ENCODE data around the gene MLLT1.

MLLT1 gene

DNA sequence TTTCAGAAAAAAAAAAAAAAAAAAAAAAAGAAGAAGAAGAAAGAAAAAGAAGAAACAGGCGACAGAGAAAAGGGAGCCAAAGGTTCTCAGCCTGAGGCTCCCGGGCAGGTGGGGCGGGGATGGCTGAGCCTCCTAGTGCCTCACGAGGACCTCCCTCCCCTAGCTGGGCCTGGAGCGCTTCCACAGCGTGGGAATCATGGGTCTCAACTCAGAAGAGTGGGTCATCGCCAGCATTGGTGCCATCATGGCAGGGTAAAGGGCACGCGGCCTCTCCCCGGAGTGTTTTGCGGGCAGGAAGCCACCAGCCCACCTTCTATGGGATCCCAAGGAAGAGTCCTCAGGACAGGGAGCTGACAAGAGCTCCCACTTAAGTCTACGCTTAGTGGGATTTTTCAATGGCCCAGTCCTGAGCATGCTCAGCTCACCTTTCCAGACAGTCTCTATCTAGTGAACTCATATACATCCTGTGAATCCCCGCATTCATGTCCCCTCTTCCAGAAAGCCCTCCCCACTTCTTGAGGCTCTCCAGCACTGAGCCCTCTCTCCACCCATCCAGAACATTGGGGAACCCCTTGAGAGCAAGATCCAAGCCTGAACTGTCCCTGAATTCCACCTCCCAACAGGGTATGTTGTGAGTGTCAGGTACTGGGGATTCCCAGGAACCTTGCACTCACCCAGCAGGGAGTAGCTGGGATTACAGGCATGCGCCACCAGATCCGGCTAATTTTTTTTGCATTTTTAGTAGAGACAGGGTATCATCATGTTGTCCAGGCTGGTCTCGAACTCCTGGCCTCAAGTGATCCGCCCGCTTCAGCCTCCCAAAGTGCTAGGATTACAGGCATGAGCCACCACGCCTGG lies 74.7 kb downstream of the MLLT1 start:
- no peak for DNase-seq

DNA sequence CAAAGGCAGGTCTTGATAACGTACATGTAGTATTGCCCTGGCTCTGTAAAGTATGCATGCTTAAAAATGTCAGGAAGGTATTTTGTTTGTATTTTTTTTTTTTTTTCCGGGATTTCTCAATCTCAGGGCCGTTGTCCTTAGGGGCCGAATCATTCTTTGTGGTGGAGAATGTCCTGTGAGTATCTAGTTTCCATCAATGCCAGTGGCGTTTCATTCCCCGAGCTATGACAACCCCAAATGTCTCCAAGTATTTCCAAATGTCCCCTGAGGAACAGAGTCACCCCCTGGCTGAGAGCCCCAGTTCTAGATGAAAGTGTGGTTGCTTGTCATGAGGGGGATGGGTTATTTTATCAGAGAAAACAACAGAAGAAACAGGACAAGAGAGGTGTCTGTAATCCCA lies 75.6 kb downstream of the MLLT1 start:
- no peak for DNase-seq

DNA sequence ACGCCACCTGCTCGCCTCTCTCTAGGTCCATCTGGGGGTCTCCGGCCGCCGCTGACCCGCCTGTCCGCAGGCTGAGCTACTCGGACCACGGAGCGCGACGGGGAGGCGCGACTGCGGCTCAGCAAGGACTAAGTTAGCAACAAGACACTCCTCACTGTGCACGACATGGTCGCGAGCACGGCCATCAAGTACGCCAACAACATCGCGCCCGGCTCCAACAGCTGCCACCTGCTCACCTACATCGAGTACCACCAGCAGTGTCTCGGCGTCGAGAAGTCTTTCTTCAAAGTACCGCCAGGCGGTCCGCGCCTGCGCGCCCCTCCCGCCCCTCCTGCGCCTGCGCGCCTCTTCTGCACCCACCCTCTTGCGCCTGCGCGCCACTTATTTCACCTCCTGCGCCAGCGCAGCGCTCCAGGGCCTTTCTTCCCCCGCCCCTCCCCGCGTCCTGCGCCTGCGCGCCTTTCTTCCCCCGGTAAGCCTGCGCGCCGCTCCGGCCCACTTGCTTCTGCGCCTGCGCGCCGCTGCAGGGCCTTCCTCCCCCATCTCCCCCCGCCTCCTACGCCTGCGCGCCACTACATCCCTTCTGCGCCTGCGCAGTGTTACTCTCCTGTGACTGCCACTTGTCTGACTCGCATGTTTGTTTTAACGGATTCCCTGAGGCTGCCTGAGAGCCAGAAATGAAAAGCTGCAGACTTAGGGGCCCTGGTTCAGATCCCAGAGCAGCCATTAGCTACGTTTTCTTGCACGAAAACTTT lies 80.4 kb downstream of the MLLT1 start:
- DNase-seq = peak; percentile 95

DNA sequence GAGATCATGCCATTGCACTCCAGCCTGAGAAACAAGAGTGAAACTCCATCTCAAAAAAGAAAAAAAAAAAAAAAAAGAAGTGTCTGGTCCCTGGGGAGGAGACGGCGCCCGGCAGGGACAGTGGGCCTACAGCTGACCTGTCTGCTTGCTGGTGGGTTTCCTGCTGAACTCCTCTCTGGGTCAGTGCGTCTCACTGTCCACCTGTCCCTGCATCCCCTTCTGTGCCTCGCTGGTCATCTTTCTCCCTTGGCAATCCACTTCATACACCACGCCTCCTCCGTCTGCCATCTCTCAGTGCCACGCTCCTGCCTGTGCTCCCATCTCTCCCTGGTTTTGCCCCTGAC lies 80.9 kb downstream of the MLLT1 start:
- DNase-seq = no peak

DNA sequence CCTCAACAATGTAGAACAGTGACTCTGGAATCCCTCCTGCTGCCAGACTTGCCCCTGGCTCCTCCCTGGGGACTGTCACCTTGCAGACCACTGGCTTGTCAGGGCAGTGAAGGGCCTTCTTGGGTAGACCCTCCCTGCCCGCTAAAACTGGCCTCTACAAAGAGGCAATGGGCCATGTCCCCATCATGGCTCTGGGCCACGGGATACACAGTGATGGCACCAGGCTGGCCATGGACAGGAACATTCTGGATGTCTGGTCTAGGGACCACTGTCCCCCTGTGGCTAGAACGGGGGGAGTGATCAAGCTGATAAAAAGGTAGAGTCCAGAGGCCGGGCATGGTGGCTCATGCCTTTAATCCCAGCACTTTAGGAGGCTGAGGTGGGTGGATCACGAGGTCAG lies 83.4 kb downstream of the MLLT1 start:
- no peak for DNase-seq

DNA sequence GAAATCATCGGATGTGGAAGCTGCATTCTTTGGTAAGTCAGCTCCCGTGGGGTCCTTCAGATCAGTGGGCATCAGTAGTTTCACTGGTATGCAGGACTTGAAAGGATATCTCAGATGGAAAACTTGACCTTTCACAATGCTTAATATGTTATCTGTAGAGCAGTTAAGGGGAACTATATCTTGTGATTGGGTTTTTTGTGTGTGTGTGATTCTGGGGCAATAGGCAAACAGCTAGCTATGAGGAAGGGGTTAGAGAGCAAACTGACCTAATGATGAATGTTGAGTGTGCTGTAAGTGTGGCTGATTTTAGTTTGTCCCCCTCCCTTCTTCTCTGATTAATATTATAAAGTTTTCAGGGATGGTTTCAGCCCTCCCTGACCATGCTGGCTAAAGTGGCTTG lies 91.0 kb downstream of the MLLT1 start:
- no peak for DNase-seq

DNA sequence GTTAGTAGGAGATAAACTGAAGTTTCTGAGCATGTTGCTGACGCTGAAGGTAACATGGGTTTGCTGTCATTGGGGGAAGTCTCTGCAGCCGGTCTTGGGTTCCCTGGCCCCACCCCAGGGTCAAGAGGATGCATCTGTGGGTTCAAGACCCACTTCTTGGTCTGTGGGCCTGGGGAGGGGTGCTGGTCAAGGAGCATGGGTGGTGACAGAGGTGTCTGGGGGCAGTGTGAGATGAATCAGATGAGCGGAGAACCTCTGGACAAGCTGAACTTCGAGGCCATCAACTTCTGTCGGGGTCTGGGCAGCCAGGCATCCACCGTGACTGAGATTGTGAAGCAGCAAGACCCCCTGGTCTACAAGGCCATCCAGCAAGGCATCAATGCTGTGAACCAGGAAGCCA lies 92.4 kb downstream of the MLLT1 start:
- no peak for DNase-seq

DNA sequence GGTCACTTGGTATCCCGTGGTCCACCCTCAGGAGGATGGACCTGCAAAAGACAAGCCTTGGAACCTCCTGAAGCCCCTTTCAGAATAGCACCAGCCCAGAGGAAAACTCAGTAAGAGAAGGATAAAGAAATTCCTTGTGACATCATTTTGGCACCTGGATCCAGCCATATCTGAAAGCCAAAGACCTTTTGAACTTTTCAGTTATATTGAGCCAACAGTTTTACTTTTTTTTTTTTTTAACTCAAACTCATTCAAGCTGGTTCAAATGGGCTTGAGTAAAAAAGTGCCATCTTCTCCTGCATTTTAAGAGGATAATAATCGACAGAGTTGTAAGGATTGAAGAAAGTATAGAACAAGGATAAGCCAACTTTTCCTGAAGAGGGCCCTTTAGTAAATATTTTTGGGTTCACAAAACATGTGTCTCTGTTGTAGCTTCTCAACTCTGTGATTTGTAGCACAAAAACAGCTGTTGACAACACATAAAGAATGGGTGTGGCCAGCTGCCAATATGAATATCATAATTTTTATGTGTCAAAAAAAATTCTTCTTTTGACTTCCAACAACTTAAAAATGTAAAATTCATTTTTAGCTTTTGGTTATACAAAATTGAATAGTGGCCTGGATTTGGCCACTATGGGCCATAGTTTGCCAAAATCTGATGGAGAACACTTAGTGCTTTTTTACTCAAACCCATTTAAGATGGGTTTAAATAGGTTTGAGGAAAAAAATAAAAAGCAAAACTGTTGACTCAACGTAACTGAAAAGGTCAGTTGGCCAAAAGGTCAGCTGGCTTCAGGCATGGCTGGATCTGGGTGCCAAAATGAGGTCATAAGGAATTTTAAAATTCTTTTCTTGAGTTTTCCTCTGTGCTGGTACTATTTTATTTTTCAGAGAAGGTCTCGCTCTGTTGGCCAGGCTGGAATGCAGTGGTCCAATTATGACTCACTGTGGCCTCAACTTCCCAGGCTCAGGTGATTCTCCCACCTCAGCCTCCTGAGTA lies 93.6 kb downstream of the MLLT1 start:
- DNase-seq = no peak

DNA sequence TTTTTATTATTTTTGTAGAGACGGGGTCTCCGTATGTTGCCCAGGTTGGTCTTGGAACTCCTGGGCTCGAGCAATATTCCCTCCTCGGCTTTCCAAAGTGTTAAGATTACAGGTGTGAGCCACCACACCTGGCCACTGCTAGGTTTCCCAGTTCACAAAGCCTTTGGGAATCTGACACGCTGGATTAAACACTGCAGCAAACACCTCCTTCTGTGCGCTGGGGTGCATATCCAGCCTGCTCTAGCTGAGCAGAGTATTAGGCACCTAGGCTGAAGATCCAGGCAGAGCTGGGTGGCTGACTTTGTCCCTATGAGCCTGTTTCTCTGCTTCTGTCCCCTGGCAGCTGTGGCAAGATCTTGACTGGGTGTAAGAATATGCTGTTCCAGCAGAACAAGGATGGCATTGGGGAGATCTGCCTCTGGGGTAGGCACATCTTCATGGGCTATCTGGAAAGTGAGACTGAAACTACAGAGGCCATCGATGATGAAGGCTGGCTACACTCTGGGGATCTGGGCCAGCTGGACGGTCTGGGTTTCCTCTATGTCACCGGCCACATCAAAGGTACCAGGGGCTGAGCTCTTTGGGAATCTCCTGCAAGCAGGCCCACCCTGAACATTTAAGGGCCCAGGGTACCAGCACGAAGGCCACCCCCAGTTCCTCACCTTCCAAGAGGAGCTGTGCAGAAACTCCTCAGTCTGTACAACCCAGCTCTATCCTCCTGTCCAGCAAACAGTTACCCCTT lies 94.5 kb downstream of the MLLT1 start:
- DNase-seq = no peak

DNA sequence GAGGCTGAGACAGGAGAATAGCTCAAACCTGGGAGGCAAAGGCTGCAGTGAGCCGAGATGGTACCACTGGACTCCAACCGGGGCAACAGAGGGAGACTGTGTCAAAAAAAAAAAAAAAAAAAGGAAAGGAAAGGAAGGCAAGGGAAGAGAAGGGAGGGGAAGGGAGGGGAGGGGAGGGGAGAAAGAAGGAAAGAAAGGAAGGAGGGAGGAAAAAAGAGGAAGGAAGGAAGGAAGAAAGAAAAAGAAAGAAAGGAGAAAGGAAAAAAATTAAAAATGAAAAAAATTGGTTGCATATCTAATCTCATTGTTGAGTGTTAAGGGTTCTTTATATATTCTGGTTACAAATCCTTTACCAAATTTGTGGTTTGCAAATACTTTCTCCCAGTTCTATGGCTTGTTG lies 98.7 kb downstream of the MLLT1 start:
- DNase-seq = no peak

DNA sequence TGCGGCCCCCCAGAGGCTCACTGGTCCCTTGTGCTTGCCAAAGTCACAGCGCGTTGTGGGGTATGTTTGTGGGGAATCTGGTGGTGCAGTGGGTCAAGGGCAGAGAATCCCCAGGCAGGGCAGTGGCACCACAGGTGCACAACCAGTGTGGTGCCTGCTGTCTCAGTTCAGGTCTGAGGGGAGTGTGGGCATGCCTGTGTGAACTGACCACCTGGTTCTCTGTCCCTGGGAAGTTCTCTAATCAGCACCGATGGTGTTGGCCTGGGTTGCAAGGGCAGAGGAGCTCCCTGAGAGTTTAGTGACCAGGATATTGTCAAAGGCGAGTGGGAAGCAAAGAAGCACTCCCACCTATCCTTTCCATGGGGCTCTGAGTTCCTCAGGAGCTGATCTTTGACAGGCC lies 106.6 kb downstream of the MLLT1 start:
- no peak for DNase-seq

DNA sequence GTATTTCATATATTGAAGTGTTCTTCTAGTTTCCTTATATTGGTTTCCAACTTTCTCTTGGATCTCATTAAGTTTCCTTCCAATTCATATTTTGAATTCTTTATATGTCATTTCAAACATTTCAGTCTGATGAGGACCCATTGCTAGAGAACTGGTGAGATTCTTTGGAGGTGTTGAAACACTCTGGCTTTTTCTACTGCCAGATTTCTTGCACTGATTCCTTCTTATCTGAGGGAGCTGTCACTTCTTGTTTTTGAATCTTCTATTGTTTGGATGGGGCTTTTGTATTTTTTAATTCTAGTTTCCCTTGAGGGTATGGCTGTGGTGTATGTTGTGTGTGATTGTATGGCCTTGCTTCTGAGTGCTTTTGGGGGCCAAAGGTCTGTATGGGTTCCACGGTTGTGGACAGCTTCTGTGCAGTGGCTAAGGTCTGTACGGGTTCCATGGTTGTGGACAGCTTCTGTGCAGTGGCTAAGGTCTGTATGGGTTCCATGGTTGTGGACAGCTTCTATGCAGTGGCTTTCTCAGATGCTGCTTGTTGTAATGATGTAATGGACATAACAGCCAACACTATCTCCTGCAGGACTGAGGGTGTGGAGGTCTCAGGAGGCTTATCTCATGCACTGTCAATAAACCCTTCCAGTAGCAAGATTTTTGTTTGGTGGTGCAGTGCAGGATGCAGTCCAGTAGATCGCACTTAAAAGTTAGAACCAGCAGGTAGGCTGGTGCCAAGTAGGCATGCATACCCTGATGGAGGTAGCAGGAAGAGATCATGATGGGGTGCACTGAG lies 107.5 kb downstream of the MLLT1 start:
- DNase-seq = no peak

DNA sequence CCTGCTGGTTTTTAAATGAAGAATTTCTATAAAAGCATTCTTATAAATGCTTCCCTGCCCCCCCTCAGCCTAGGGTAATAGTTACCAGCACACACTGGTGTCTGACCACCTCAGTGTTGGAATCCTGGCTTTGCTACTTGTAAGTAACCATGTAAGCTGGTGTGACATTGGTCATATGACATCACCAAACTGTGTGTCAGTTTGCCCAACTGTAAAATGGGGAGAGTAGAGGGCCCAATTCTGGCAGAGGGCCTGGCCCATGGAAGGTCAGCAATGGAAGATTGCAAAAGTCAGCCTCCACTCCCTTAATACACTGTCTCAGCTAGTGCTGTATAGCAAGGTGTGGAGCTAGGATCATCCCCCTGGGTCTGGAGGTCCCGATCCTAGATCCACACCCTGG lies 112.7 kb downstream of the MLLT1 start:
- DNase-seq = no peak

DNA sequence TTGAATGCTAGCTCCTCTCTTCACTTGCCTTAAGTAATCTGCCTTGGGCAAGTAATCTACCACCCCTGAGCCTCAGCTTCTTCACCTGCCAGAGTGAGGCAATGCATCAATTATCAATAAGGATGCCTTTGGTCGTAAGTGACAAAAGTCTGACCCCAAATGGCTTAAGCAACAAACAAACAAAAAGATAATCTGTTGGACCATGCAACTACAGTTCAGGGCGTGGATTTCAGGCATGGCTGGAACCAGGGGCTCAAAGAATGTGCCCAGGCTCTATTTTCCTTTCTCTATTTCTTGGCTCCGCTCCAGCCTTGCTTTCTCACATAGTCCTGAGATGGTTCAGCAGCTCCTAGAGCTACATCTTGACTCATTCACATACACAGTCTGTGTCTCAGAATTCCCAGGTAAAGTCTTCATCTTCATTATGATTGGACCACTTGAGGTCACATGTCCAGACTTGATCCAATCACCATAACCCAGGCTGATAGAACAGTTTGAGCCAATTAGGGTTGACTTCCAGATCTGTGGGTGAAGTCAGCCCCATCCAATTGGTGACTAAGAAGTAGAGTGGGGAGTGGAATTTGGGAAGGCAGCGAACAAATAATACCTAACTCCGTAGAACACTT lies 114.8 kb downstream of the MLLT1 start:
- no peak for DNase-seq

DNA sequence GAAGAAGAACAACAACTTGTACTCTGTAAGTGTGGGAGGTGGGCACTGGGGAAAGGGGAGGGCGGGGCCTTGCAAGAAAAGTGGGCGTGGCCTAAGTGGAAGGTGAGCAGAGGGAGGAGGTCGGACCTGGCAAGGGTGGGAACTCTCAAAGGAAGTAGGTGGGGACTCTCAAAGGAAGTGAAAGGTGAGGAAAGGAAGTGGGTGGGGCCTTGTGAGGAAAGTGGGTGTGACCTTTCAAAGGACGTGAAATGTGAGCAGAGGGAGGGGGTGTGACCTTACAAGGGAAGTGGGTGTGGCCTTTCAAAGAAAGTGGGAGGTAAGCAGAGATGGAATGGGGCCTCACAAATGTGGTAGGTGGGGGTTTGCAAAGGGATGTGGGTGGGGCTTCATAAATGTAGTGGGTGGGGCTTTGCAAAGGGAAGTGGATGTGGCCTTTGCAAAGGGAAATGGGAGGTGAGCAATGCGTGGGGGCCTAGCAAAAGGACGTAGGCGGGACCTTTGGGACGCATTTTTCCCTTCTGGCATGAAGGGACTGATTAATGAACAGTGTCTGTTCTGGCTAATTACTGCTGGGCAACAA lies 118.4 kb downstream of the MLLT1 start:
- DNase-seq = no peak

Data from NCI-H1436 treated with DMSO at 0.1 percent for 48 hours (cell line).